HG03139 (cell line): ENCODE results near the gene HTR2C.
"Not testable (repeated sequence)": the region's sequence is repeated elsewhere in the genome, so short reads cannot be mapped to it uniquely, and the experiment has no call there.

Experiments
- ATAC-seq: cut with Tn5 transposase; IDR thresholded peaks from one replicate; pipeline ENCODE4 v1.9.1; 2021; ENCODE audit not compliant: unreplicated experiment

HTR2C gene

GRCh38 chrX:114710571-114710970 lies 126.7 kb downstream of the HTR2C start:
- no peak for ATAC-seq

- no peak for ATAC-seq
Measured at GRCh38 chrX:114712466-114712865, 128.6 kb downstream of the HTR2C start.

GRCh38 chrX:114715096-114715495 lies 131.2 kb downstream of the HTR2C start:
- no peak for ATAC-seq

DNA sequence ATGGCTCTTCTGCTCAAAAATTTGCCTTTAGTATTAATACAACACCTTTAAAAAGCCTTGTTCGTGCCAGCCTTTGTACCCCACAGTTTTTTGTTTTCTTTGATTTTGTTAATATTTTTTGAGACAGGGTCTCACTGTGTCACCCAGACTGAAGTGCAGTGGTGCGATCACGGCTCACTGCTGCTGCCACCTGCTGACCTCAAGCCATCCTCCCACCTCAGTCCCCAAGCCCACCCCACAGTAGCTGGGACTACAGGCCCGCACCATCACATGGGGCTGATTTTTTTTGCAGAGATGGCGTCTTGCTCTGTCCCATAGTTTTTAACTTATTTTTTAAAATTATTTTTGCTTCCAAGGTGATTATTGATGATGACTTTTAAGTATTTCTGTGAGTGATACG lies 134.0 kb downstream of the HTR2C start:
- ATAC-seq = no peak

DNA sequence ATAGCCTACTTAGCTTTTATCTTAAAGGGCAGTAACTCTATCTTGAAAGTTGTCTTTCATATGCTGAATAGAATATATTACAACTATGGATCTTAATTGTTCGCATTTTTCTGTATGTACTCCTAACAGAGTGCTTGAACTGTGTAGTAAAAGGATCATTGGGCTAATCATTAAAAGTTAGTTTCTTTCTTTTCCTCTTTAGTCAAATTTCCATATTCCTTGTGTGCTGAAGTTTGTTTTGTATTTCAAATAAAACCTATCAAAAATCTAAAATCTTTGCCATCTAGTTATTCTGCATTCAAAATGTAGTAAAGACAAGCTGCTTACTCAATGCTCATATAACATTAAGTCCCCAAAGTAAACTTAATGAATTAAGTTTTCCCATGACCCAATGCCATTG lies 182.7 kb downstream of the HTR2C start:
- no peak for ATAC-seq

DNA sequence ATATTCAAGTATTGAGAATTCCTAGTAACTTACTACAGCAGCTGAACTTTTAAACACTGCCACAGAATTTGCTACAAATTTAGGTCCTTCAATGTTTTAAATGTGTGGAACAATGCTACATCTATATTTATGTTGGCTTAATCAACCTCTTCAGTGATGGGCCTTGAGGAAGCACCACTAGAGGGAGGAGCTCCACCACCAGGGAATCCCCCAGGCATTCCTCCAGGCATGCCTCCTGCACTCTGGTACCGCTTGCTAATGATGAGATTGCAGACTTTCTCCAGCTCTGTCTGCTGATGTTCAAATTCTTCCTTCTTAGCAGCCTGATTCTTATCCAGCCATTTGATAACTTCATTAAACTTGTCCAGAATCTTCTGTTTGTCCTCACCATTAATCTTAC lies 190.8 kb downstream of the HTR2C start:
- ATAC-seq = no peak

DNA sequence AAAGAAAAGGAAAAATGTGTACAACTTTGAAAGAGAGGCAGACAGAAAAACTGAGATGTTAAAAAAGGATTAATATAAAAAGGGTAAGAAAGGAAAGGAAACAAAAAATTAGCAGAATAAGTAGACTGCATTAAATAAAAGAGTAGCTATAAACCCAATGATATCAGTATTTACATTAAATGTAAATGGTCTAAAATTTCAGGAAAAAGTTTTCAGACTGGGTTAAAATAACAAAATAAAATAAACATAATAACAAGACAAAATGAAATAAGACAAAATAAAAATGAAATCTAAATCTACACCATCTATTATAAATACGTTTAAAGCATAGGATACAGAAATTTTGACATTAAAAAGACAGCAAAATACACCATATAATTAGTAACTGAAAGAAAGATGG lies 199.0 kb downstream of the HTR2C start:
- ATAC-seq = no peak

DNA sequence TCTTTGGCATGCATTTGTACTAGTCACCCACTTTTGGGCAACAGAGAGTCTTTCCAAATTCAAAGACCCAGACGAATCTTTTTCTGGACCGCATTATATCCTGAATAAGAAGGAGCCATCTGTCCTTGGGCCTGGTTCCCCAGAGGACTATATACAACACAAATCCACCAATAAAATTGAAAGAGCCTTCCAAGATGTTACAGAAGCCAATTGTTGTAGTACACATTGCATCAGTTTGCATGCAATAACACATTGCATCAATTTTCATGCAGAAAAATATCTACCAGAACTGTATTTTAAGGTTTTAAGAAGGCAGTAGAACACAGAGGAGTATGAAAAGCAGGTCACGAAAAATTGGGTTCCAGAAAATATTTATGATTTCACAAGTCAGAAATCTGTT lies 203.2 kb downstream of the HTR2C start:
- no peak for ATAC-seq

- ATAC-seq = no peak
Measured at GRCh38 chrX:114797494-114797893, 213.6 kb downstream of the HTR2C start.

DNA sequence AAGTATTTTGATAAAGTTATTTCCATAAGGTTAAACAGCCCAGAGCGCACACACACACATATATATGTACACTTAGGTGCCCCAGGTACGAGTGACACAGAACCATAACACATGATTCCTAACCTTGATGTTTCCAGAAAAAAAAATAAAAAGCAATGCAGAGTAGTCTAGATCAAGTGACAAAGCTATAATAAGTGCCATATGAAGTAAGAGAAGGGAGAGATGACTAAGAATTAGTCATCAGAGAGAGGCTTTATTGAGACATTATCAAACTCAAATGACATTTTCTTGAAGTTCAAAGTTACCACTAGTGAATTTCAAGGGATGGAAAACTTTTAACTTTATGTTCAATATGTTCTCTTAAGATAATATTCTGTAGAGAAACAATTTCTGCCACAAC lies 215.0 kb downstream of the HTR2C start:
- no peak for ATAC-seq

- no peak for ATAC-seq
Measured at GRCh38 chrX:114800719-114801118, 216.8 kb downstream of the HTR2C start.

DNA sequence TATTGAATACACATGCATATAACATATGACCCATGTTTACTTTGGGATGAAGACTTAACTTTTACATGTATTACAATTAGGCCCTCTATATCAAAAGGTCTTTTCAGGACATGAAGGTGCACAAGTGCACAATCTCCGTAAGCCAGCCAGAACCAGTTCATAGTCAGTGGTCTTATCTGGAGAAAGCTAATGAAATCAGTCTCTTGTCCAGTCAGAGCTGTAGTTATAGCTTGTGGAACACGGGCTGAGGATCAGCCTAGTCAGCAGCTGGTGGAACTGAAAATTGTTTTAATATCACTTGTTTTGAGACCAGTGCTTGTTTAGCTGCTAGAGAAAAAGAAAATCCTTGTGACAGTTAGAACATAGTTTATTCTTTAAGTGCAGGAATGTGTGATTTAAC lies 235.6 kb downstream of the HTR2C start:
- ATAC-seq = no peak

GRCh38 chrX:114841051-114841450 lies 257.2 kb downstream of the HTR2C start:
- no peak for ATAC-seq

- no peak for ATAC-seq
Measured at GRCh38 chrX:114842181-114842580, 258.3 kb downstream of the HTR2C start.

DNA sequence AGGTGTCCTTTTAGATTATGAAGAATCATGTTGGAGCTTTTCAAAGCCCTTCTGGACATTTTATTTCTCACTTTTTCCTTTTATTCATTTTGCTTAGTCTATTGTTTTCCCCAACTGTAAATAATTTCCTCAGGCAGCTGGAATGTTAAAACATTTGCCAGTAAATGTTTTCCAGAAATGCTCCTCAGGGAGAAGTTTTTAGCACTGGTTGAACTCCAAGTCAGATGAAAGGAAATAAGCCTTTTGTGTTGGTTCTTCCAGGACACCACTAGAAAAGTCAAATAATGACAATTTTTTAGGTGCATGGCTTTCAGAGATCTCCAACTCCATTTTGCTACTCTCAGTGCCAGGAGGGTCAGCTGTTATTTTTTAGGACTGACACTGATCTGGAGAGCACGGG lies 305.6 kb downstream of the HTR2C start:
- ATAC-seq = no peak

GRCh38 chrX:114903618-114904017 lies 319.7 kb downstream of the HTR2C start:
- ATAC-seq = no peak

GRCh38 chrX:114905251-114905650 lies 321.4 kb downstream of the HTR2C start:
- no peak for ATAC-seq

GRCh38 chrX:114906984-114907510 lies 323.2 kb downstream of the HTR2C start:
- ATAC-seq = no peak

- no peak for ATAC-seq
Measured at GRCh38 chrX:114924423-114924822, 340.5 kb downstream of the HTR2C start.

- no peak for ATAC-seq
Measured at GRCh38 chrX:114924856-114925255, 341.0 kb downstream of the HTR2C start.

DNA sequence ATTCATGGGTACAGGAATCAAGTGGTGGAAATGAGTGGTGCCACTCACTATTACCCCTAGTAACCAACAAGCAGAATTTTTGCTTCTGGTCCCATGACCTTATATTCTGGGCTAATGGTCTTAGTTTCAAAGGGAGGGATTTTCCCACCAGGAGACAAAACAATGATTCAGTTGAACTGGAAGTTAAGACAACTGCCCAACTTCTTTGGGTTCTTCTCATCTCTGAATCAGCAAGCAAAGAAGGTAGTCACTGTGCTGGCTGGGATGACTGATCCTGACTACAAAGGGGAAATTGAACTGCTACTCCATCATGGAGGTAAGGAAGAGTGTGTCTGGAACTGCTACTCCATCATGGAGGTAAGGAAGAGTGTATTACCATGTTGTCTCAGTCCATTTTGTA lies 346.3 kb downstream of the HTR2C start:
- ATAC-seq = no peak

DNA sequence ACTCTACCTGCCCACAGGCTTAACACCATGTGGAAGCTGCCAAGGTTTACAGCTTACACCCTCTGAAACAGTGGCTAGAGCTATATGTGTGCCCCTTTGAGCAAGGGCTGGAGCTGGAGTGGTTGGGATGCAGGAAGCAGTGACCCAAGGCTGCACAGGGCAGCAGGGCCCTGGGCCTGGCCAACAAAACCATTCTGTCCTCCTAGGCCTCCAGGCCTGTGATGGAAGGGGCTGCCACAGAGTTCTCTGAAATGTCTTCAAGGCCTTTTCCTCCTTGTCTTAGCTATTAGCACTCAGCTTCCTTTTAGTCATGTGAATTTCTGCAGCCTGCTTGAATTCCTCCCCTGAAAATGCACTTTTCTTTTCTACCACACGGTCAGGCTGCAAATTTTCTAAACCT lies 348.7 kb downstream of the HTR2C start:
- no peak for ATAC-seq

DNA sequence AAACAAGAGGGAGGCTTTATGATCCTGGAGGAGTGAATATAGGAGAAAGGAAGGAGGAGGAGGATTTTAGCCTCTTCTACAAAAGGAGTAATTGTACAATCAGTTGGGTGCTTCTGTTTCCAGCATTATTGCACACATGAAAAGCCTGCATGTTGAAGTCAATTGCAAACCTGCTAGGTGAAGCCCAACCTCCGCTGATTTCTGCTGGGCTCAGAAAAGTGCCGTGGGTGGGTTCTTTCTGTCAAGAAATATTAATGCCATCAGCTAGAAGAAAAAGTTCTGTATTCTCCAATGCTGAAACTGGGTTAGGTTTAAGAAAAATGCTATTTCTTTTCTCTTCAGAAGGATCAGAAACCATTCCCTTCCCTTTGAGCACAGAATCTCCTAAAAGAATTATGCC lies 349.4 kb downstream of the HTR2C start:
- ATAC-seq = not testable (repeated sequence)

DNA sequence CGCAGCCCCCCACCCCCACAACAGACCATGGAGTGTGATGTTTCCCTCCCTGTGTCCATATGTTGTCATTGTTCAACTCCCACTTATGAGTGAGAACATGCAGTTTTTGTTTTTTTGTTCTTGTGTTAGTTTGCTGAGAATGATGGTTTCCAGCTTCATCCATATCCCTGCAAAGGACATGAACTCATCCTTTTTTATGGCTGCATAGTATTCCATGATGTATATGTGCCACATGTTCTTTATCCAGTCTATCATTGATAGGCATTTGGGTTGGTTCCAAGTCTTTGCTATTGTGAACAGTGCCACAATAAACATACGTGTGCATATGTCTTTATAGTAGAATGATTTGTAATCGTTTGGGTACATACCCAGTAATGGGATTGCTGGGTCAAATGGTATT lies 353.2 kb downstream of the HTR2C start:
- not testable (repeated sequence) for ATAC-seq
